Measurements from ENCODE around the gene SRRT. TPM values are rescaled to one million over a fixed set of nuclear protein-coding genes. Genes with fewer than 3 reads are reported as not detected.
"Not testable (repeated sequence)": the region's sequence is repeated elsewhere in the genome, so short reads cannot be mapped to it uniquely, and the experiment has no call there.

Gene SRRT
- total RNA-seq, 1 donor = 67.6 TPM

GRCh38 chr7:100923616-100924015 is 48.7 kb downstream of the SRRT start:
- not testable (repeated sequence) for DNase-seq (ENCODE audit: low read depth in 2 of 3, low spot score in 2 of 3)

DNA sequence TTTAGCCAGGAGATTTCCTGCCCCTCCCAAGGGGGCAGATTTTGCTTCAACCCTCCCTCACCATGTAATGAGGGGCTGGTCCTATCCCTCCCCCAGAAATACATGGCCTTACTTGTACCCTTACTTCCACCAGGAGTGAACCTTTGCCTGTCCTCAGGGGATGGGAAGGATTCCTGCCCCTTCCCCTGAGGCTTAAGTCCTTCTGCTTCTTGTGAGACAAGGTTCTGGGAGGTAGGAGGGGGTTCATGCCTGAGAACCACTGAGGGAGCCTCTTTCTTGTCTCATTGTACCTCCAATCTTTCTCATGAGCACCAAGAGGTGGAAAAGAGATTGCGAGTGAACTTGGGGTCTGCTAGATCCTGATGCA is 54.9 kb downstream of the SRRT start:
- no peak for DNase-seq (ENCODE audit: low read depth in 2 of 3, low spot score in 2 of 3)

- DNase-seq (ENCODE audit: low read depth in 2 of 3, low spot score in 2 of 3) = no peak
These were observed 58.8 kb downstream of the SRRT start for GRCh38 chr7:100933734-100934133.

DNA sequence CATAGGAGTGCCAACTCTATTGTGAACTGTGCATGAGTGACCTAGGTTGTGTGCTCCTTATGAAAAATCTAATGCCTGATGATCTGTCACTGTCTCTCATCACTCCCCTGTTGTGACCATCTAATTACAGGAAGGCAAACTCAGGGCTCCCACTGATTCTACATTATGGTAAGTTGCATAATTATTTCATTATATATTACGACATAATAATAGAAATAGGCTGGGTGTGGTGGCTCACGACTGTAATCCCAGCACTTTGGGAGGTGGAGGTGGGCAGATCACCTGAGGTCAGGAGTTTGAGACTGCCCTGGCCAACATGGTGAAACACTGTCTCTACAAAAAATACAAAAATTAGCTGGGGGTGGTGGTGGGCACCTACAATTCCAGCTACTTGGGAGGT is 60.5 kb downstream of the SRRT start:
- DNase-seq (ENCODE audit: low read depth in 2 of 3, low spot score in 2 of 3) = not testable (repeated sequence)

GRCh38 chr7:100936167-100936566 is 61.3 kb downstream of the SRRT start:
- not testable (repeated sequence) for DNase-seq (ENCODE audit: low read depth in 2 of 3, low spot score in 2 of 3)

Small RNA genes lying within 50 kb of the gene (small RNA-seq; reads per million reads assigned to genes)
- gene RN7SL549P (not detected), gene RPS29P15 (not detected)

Other genes with a start within 250 kb of the SRRT start
- gene TFR2, start 233.6 kb upstream of the SRRT start, total RNA-seq = 51.7 TPM
- not detected for gene ACTL6B, start 218.7 kb upstream of the SRRT start, total RNA-seq
- 121 TPM for gene GNB2, start 201.4 kb upstream of the SRRT start, total RNA-seq
- 36.9 TPM for gene GIGYF1, start 180.9 kb upstream of the SRRT start, total RNA-seq
- gene POP7, start 169.0 kb upstream of the SRRT start, total RNA-seq = 31.8 TPM
- gene EPO, start 154.6 kb upstream of the SRRT start, total RNA-seq = not detected
- gene ZAN, start 141.5 kb upstream of the SRRT start, total RNA-seq = 0.27 TPM
- 20.5 TPM for gene EPHB4, start 47.6 kb upstream of the SRRT start, total RNA-seq
- 27.2 TPM for gene SLC12A9, start 22.4 kb upstream of the SRRT start, total RNA-seq
- gene TRIP6, start 7.7 kb upstream of the SRRT start, total RNA-seq = 44.7 TPM
- 4.6 TPM for gene UFSP1, start 14.6 kb downstream of the SRRT start, total RNA-seq
- 0.27 TPM for gene ACHE, start 20.8 kb downstream of the SRRT start, total RNA-seq
- under 0.01 TPM for gene MUC3A, start 74.4 kb downstream of the SRRT start, total RNA-seq
- gene MUC12, start 94.5 kb downstream of the SRRT start, total RNA-seq = 0.27 TPM
- gene MUC17, start 145.0 kb downstream of the SRRT start, total RNA-seq = under 0.01 TPM
- 22.4 TPM for gene TRIM56, start 210.4 kb downstream of the SRRT start, total RNA-seq